Activated CD8-positive, alpha-beta T cell treated with anti-CD3 and anti-CD28 coated beads for 36 hours (primary cell): ENCODE data around the gene FITM1. TPM values are rescaled to one million over a fixed set of nuclear protein-coding genes. Genes with fewer than 3 reads are reported as not detected.

ENCODE experiments used
- ATAC-seq: fragments of 200-7000 bp; cut with Tn5 transposase; one replicate; pipeline ENCODE4 v1.10.0; 2021; ENCODE audit warnings: mild to moderate bottlenecking, moderate library complexity
- CTCF ChIA-PET: fragments of 350-600 bp; sonication (Branson Sonifier 250); formaldehyde crosslinking; loops from one replicate; lab custom pipeline; 2021; ENCODE audit warnings: antibody characterized with exemption; lab: Charles Lee
- POLR2A ChIA-PET: fragments of 350-600 bp; sonication (Branson Sonifier 250); formaldehyde crosslinking; loops from one replicate; lab custom pipeline; 2021; ENCODE audit warnings: antibody characterized with exemption; lab: Charles Lee
- DNase-seq: peaks from one replicate; pipeline ENCODE4 v3.0.0-alpha.2; 2020
- H3K27ac Mint-ChIP-seq: one replicate; pipeline ENCODE4 v1.8.0; 2021; ENCODE audit warnings: mild to moderate bottlenecking, mixed read lengths
- H3K27me3 Mint-ChIP-seq: one replicate; pipeline ENCODE4 v1.8.0; 2021; ENCODE audit warnings: mixed read lengths
- H3K36me3 Mint-ChIP-seq: one replicate; pipeline ENCODE4 v1.8.0; 2021; ENCODE audit warnings: low read depth, mixed read lengths
- H3K4me1 Mint-ChIP-seq: one replicate; pipeline ENCODE4 v1.8.0; 2021; ENCODE audit warnings: low read depth, mixed read lengths
- H3K4me3 Mint-ChIP-seq: one replicate; pipeline ENCODE4 v1.8.0; 2021; ENCODE audit warnings: mild to moderate bottlenecking, moderate library complexity, mixed read lengths
- H3K9me3 Mint-ChIP-seq: one replicate; pipeline ENCODE4 v1.8.0; 2021; ENCODE audit warnings: mixed read lengths
- intact Hi-C: fragments of 100-400 bp; cut with micrococcal nuclease; formaldehyde crosslinking; loops from one replicate; pipeline ENCODE4 v1.10.0; 2022
- microRNA-seq: library from miRNA; unstranded; fragments of <30 nt; microRNA quantifications from one replicate; pipeline ENCODE4 v1.2.0, GENCODE V29; 2022; ENCODE audit warnings: borderline microRNAs expressed, borderline replicate concordance
- total RNA-seq, 2 experiments: library from RNA; stranded (reverse); gene quantifications; one replicate each; pipeline ENCODE4 v1.2.3, GENCODE V29; 2021
- TF ChIP-seq, protein P1 (sequence below): fragments of 200-600 bp; IDR thresholded peaks from one replicate; pipeline ENCODE4 v1.8.0; 2022; ENCODE audit warnings: antibody characterized with exemption, mild to moderate bottlenecking

Gene FITM1
- total RNA-seq, 2 experiments from 2014 or later, result 0.56 to 0.69 TPM

DNA sequence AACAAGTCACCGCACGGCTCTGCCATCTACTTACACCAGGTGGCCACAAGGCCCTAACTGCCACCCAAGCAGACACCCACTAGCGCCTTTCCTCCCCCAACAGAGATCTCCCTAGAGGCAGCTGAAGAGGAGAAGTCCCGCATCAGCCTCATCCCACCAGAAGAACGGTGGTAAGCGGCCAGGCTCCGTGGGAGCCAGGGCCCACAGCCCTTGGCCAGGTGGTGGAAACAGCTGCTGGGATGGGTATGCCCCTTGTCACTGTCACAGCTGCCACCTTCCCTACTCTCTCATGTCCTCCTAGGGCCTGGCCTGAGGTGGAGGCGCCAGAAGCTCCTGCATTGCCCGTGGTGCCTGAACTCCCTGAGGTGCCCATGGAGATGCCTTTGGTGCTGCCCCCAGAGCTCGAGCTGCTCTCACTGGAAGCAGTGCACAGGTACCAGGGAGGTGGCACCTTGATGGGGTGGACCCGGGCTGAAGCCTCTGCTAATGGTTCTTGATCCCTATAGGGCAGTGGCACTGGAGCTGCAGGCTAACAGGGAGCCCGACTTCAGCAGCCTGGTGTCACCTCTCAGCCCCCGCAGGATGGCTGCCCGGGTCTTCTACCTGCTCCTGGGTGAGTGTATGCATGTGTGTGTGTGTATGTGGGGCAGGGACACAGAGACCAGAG, 49.0 kb downstream of the FITM1 start:
- ATAC-seq, result no peak
- CTCF ChIA-PET, result interaction anchor here (2.7 kb wide), 1 partner anchor 18 kb away, joined by 13 read pairs; the partner anchor contains the start of gene IRF9
- peaks cover 17% of the 10 kb centered on the region for H3K36me3 Mint-ChIP-seq

DNA sequence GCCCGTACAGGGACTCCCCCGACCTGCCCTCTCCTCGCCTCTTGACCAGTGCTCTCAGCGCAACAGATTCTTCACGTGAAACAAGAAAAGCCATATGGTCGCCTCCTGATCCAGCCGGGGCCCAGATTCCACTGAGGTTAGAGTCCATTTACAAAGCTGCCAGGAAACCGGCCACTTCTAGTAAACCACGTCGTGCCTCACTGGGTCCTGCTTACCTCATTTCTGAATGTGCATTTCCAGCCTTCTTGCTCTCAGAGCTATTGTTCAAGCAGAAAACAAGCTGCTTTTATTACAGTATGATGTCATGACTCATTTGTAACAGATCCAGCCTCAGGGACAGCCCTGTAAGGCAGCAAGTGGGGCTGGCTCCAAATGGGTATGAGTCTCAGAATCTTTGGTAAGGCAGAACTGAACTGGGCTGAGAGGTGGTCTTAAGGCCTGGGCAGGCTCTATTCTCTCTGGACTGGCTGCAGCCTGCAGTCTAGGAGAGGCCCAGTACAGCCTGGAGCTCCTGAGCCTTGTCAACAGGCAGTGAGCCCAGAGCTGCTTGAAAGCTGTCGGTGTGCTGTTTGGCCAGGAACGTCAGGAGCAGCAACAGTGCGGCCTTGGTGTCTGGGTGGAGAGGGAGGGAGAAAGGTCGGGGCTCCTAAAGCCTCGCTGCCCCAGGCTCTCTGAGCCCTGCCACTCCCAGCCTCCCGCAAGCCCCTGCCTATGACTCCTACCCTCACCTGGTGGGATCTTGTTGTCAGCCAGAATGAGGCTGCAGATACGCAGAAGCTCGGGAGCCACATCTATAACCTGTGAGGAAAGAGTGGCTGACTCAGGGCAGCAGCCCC, 49.7 kb downstream of the FITM1 start:
- no peak for ATAC-seq
- ChIA-PET CTCF (interaction anchor here (1.1 to 2.7 kb wide), 2 partner anchors 19 to 126 kb away, joined by 4 to 13 read pairs; partner anchors contain the start of gene IRF9), POLR2A (interaction anchor here (0.6 to 13.4 kb wide), 10 partner anchors 8 to 53 kb away, joined by 3 to 163 read pairs (median 12); partner anchors contain the start of genes CHMP4A, IPO4, IRF9 and PSME1)
- H3K4me1 Mint-ChIP-seq, result peaks cover 2% of the 10 kb centered on the region
- H3K27ac Mint-ChIP-seq, result peak overlapping the region; percentile 5
- no peak overlapping the region for H3K4me3 Mint-ChIP-seq
- H3K27me3 Mint-ChIP-seq, result no peaks in the 10 kb centered on the region
- H3K9me3 Mint-ChIP-seq, result no peaks in the 10 kb centered on the region
- peaks cover 21% of the 10 kb centered on the region for H3K36me3 Mint-ChIP-seq
- TF ChIP-seq, protein P1, sequence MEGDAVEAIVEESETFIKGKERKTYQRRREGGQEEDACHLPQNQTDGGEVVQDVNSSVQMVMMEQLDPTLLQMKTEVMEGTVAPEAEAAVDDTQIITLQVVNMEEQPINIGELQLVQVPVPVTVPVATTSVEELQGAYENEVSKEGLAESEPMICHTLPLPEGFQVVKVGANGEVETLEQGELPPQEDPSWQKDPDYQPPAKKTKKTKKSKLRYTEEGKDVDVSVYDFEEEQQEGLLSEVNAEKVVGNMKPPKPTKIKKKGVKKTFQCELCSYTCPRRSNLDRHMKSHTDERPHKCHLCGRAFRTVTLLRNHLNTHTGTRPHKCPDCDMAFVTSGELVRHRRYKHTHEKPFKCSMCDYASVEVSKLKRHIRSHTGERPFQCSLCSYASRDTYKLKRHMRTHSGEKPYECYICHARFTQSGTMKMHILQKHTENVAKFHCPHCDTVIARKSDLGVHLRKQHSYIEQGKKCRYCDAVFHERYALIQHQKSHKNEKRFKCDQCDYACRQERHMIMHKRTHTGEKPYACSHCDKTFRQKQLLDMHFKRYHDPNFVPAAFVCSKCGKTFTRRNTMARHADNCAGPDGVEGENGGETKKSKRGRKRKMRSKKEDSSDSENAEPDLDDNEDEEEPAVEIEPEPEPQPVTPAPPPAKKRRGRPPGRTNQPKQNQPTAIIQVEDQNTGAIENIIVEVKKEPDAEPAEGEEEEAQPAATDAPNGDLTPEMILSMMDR, result no peak
- DNase-seq, result no peak
- intact Hi-C loops, result no loop called here

More for the DNA sequence above, 49.0 kb downstream of the FITM1 start:
- intact Hi-C loops, result no loop called here
- TF ChIP-seq, protein P1, result no peak
- H3K27me3 Mint-ChIP-seq, result no peaks in the 10 kb centered on the region
- peaks cover 2% of the 10 kb centered on the region for H3K4me1 Mint-ChIP-seq
- no peak overlapping the region for H3K4me3 Mint-ChIP-seq
- POLR2A ChIA-PET, result interaction anchor here (0.6 to 13.4 kb wide), 8 partner anchors 8 to 34 kb away, joined by 3 to 163 read pairs (median 24); partner anchors contain the start of genes CHMP4A, IPO4, IRF9 and PSME2
- H3K9me3 Mint-ChIP-seq, result no peaks in the 10 kb centered on the region
- DNase-seq, result no peak
- no peak overlapping the region for H3K27ac Mint-ChIP-seq

DNA sequence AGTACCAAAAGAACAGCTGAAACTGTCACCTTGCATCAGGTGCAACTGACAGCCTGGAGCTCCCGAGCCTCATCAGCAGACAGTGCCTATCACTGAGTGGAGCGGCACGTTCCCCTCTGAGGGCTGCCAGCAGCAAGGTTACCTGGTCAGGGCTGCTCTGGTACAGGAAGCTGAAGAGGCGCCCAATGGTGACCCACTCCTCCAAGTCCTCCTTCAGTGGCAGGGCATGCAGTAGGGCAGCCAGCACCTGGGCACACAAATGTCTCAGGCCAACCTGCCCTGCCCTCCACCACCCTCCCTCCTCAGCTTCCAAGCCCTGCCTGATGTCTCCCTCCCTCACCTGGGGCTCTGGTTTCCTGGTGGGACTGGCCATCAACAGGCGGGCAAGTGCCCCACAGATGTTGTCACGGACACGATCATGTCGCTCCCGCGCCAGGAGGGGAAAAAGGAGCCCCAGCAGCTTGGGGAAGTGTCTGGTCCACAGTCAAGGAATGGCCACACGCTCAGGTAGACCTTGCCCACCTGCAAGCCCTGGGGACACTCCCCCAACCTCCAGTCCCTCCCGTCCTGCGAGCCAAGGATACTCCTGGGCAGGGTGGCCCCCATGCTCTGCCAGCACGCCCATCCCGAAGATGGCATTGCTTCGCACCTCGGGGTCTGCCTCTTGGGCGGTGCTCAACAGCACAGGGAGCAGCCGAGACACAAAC, 51.1 kb downstream of the FITM1 start:
- no peaks in the 10 kb centered on the region for H3K27me3 Mint-ChIP-seq

More for the DNA sequence above, 51.1 kb downstream of the FITM1 start:
- POLR2A ChIA-PET, result interaction anchor here (0.8 to 13.4 kb wide), 7 partner anchors 10 to 52 kb away, joined by 3 to 163 read pairs (median 4); partner anchors contain the start of genes IRF9, PSME1, REC8 and TM9SF1
- peaks cover 21% of the 10 kb centered on the region for H3K36me3 Mint-ChIP-seq
- DNase-seq (no peak), ATAC-seq (no peak)
- H3K27ac Mint-ChIP-seq, result no peak overlapping the region
- intact Hi-C loops, result no loop called here
- TF ChIP-seq, protein P1, result no peak
- no peaks in the 10 kb centered on the region for H3K9me3 Mint-ChIP-seq
- CTCF ChIA-PET, result interaction anchor here (1.1 kb wide), 1 partner anchor 125 kb away, joined by 4 read pairs; no protein-coding TSS in a partner anchor
- H3K4me1 Mint-ChIP-seq, result peaks cover 6% of the 10 kb centered on the region
- H3K4me3 Mint-ChIP-seq, result no peak overlapping the region

Small RNAs within 50 kb of the gene (microRNA-seq; reads per million reads assigned to microRNA genes)
- not detected for gene MIR7703

Other genes starting within 250 kb of the FITM1 start
- gene DHRS4, start 176.9 kb upstream of the FITM1 start, total RNA-seq, result 10 to 100 TPM; 19.9 to 21.7 TPM
- gene DHRS4L2, start 141.7 kb upstream of the FITM1 start, total RNA-seq, result 10 to 100 TPM; 20.8 to 24.3 TPM
- under 1 TPM; 0.63 to 0.83 TPM for gene CARMIL3, start 78.7 kb upstream of the FITM1 start, total RNA-seq
- not detected for gene CPNE6, start 59.1 kb upstream of the FITM1 start, total RNA-seq
- gene PCK2, start 36.3 kb upstream of the FITM1 start, total RNA-seq, result 10 to 100 TPM; 90.3 to 93.1 TPM
- 10 to 100 TPM; 59.9 to 63.9 TPM for gene DCAF11, start 15.9 kb upstream of the FITM1 start, total RNA-seq
- 1 to 10 TPM; 1.8 to 2.5 TPM for gene NRL, start 15.7 kb upstream of the FITM1 start, total RNA-seq
- 100 to 1,000 TPM; 451 to 460 TPM for gene PSME1, start 5.5 kb downstream of the FITM1 start, total RNA-seq
- gene EMC9, start 10.9 kb downstream of the FITM1 start, total RNA-seq, result 10 to 100 TPM; 39.0 to 39.9 TPM
- 100 to 1,000 TPM; 440 TPM for gene PSME2, start 16.0 kb downstream of the FITM1 start, total RNA-seq
- gene RNF31, start 16.8 kb downstream of the FITM1 start, total RNA-seq, result 10 to 100 TPM; 71.6 to 75.0 TPM
- gene IRF9, start 30.6 kb downstream of the FITM1 start, total RNA-seq, result 100 to 1,000 TPM; 112 to 118 TPM
- gene REC8, start 41.4 kb downstream of the FITM1 start, total RNA-seq, result 10 to 100 TPM; 25.0 to 32.9 TPM
- 100 to 1,000 TPM in 1 of 2 experiments, 10 to 100 TPM in 1; 98.4 to 102 TPM for gene IPO4, start 58.2 kb downstream of the FITM1 start, total RNA-seq
- gene TM9SF1, start 64.8 kb downstream of the FITM1 start, total RNA-seq, result 10 to 100 TPM; 16.3 to 18.0 TPM
- gene TSSK4, start 75.0 kb downstream of the FITM1 start, total RNA-seq, result under 1 TPM in 1 of 2 experiments, not detected in 1; 0.18 TPM
- gene CHMP4A, start 82.8 kb downstream of the FITM1 start, total RNA-seq, result 10 to 100 TPM; 55.6 to 61.8 TPM
- gene MDP1, start 85.4 kb downstream of the FITM1 start, total RNA-seq, result 10 to 100 TPM; 11.2 to 11.3 TPM
- 100 to 1,000 TPM; 167 to 172 TPM for gene NEDD8, start 101.7 kb downstream of the FITM1 start, total RNA-seq
- gene GMPR2, start 102.3 kb downstream of the FITM1 start, total RNA-seq, result 10 to 100 TPM; 45.6 to 49.3 TPM
- gene TINF2, start 112.0 kb downstream of the FITM1 start, total RNA-seq, result 10 to 100 TPM; 77.4 to 84.9 TPM
- gene TGM1, start 132.5 kb downstream of the FITM1 start, total RNA-seq, result 1 to 10 TPM; 3.0 to 3.1 TPM
- 10 to 100 TPM; 37.6 to 42.7 TPM for gene RABGGTA, start 140.9 kb downstream of the FITM1 start, total RNA-seq
- 10 to 100 TPM; 11.9 to 13.6 TPM for gene DHRS1, start 169.1 kb downstream of the FITM1 start, total RNA-seq
- 10 to 100 TPM; 33.5 to 33.6 TPM for gene NOP9, start 169.2 kb downstream of the FITM1 start, total RNA-seq
- gene CIDEB, start 177.3 kb downstream of the FITM1 start, total RNA-seq, result 10 to 100 TPM; 12.1 to 13.6 TPM
- 10 to 100 TPM in 1 of 2 experiments, 1 to 10 TPM in 1; 9.6 to 12.0 TPM for gene LTB4R2, start 179.5 kb downstream of the FITM1 start, total RNA-seq
- 10 to 100 TPM; 11.6 to 11.7 TPM for gene LTB4R, start 180.8 kb downstream of the FITM1 start, total RNA-seq
- gene ADCY4, start 204.4 kb downstream of the FITM1 start, total RNA-seq, result 1 to 10 TPM; 1.3 to 1.5 TPM
- gene RIPK3, start 209.3 kb downstream of the FITM1 start, total RNA-seq, result 1 to 10 TPM; 5.9 to 6.5 TPM
- gene NFATC4, start 237.5 kb downstream of the FITM1 start, total RNA-seq, result 1 to 10 TPM; 1.3 to 2.0 TPM